Measurements from ENCODE around the gene ABTB2.

GRCh38 chr11:34198523-34198922 lies 159.3 kb downstream of the ABTB2 start:
- TF ChIP-seq CTCF (IDR thresholded peaks at IDR 0.05) (no peak), EP300 (IDR thresholded peaks at IDR 0.05) (no peak), POLR2A (IDR thresholded peaks at IDR 0.05) (no peak)

Data from upper lobe of left lung (tissue), 4 donors.